Neural cell (in vitro differentiated cells): ENCODE measurements around the gene ATF6.

ENCODE experiments used
- CTCF ChIP-seq: fragments of 450-650 bp; IDR thresholded peaks from 2 replicates; pipeline ENCODE4 v1.5.1; 2014; ENCODE audit warnings: antibody characterized with exemption, mild to moderate bottlenecking, moderate library complexity; ENCODE audit not compliant: poor library complexity, severe bottlenecking
- MXI1 ChIP-seq: fragments of 450-650 bp; conservative IDR thresholded peaks from 2 replicates; pipeline ENCODE4 v1.6.1; 2014; ENCODE audit warnings: antibody characterized with exemption, mild to moderate bottlenecking; ENCODE audit not compliant: poor library complexity, severe bottlenecking
- SMC3 ChIP-seq: fragments of 450-650 bp; conservative IDR thresholded peaks from 2 replicates; pipeline ENCODE4 v1.6.1; 2014; ENCODE audit warnings: antibody characterized with exemption, mild to moderate bottlenecking, moderate library complexity; ENCODE audit not compliant: poor library complexity

- TF ChIP-seq CTCF (no peak), MXI1 (no peak), SMC3 (no peak)
Measured at GRCh38 chr1:161885003-161885402, 118.9 kb downstream of the ATF6 start.
